Measurements from ENCODE around the gene YTHDC2. TPM values are rescaled to one million over a fixed set of nuclear protein-coding genes. Genes with fewer than 3 reads are reported as not detected.
A peak's percentile ranks its signal among the peaks of the same experiment; 100 is the strongest.

The YTHDC2 gene
- total RNA-seq = 28.8 and 32.1 TPM in 2 replicates
- long read RNA-seq, partial matches to known transcripts = 5 of 9 reads
- long read RNA-seq, other reads (novel, unspliced or antisense) = 4 of 9 reads

GRCh38 chr5:113513384-113514288 is at the start of gene YTHDC2:
Gene YTHDC2 (plus strand): TSS chr5:113513694. CDS start chr5:113513896, 202 bp downstream.
- H3K4me3 Mint-ChIP-seq = peak within 1 kb of the TSS; percentile 94
- H3K4me1 Mint-ChIP-seq = peaks cover 34% of the 10 kb centered on the region
- peaks cover 12% of the 10 kb centered on the region for H3K27me3 Mint-ChIP-seq (ENCODE audit: low read depth)
- peak within 1 kb of the TSS; percentile 97 for H3K27ac Mint-ChIP-seq (ENCODE audit: unreplicated experiment)
- H3K9me3 Mint-ChIP-seq = peaks cover 2% of the 10 kb centered on the region
- TF ChIP-seq, protein P1, sequence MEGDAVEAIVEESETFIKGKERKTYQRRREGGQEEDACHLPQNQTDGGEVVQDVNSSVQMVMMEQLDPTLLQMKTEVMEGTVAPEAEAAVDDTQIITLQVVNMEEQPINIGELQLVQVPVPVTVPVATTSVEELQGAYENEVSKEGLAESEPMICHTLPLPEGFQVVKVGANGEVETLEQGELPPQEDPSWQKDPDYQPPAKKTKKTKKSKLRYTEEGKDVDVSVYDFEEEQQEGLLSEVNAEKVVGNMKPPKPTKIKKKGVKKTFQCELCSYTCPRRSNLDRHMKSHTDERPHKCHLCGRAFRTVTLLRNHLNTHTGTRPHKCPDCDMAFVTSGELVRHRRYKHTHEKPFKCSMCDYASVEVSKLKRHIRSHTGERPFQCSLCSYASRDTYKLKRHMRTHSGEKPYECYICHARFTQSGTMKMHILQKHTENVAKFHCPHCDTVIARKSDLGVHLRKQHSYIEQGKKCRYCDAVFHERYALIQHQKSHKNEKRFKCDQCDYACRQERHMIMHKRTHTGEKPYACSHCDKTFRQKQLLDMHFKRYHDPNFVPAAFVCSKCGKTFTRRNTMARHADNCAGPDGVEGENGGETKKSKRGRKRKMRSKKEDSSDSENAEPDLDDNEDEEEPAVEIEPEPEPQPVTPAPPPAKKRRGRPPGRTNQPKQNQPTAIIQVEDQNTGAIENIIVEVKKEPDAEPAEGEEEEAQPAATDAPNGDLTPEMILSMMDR (conservative IDR thresholded peaks at IDR 0.05) = peak; percentile 49
- DNase-seq (ENCODE audit: low read depth, low spot score) = peak; percentile 82
- peaks cover 3% of the 10 kb centered on the region for H3K36me3 Mint-ChIP-seq (ENCODE audit: low read depth)

DNA sequence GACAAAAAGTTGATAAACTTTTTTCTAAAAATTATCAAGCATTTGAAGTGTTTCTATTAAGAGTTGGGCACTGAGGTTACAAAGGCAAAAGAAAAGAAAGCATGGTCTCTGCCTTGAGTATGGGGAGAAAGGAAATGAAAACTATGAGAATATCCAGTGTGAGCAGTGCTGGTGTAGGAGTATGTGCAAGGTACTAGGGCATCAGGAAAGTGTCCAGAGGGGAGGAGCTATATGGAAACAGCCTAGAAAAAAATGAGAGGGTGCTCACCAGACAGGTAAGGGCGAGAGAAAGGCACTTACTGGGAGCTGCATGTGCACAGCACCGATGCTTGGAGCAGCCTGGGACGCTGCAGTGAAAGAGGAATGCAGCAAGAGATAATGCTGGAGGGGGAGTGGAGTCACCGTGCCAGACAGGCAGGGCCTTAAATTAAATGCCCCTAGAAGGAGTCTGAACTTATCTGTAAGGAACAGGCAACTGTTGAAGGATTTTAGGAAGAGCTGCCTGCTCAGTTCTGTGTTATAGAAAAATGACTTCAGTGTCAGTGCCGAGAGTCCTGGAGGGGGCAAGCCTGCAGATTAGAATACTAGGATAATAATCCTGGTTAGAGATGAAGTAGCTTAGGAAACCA is 39.3 kb upstream of the YTHDC2 start:
- Mint-ChIP-seq H3K36me3 (ENCODE audit: low read depth) (peaks cover 14% of the 10 kb centered on the region), H3K27me3 (ENCODE audit: low read depth) (no peaks in the 10 kb centered on the region), H3K9me3 (peaks cover 3% of the 10 kb centered on the region), H3K4me3 (no peak overlapping the region), H3K4me1 (no peaks in the 10 kb centered on the region), H3K27ac (ENCODE audit: unreplicated experiment) (no peak overlapping the region)
- DNase-seq (ENCODE audit: low read depth, low spot score) = no peak
- TF ChIP-seq, protein P1 (conservative IDR thresholded peaks at IDR 0.05) = no peak

DNA sequence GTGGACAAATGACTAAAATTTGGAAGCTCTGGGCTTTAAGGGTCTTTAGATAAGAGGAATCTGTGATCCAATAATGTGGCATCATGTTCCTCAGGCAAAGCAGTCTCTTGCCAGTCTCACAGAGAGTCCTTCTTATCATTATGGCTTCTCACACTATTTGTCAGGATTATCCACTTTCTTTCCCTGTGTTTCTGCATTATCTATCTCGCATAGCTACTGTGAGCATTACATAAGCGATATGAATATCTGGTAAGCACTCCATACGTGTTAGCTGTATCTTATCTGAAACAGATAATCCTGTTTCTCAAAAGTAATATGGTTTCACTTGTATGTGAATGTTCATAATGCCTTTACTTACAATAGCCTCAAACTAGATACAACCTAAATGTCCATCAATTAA is 34.8 kb upstream of the YTHDC2 start:
- Mint-ChIP-seq H3K4me1 (no peaks in the 10 kb centered on the region), H3K27ac (ENCODE audit: unreplicated experiment) (no peak overlapping the region), H3K36me3 (ENCODE audit: low read depth) (peaks cover under 1% of the 10 kb centered on the region), H3K9me3 (peaks cover 4% of the 10 kb centered on the region), H3K4me3 (no peak overlapping the region), H3K27me3 (ENCODE audit: low read depth) (no peaks in the 10 kb centered on the region)
- DNase-seq (ENCODE audit: low read depth, low spot score) = no peak
- TF ChIP-seq, protein P1 (conservative IDR thresholded peaks at IDR 0.05) = no peak

DNA sequence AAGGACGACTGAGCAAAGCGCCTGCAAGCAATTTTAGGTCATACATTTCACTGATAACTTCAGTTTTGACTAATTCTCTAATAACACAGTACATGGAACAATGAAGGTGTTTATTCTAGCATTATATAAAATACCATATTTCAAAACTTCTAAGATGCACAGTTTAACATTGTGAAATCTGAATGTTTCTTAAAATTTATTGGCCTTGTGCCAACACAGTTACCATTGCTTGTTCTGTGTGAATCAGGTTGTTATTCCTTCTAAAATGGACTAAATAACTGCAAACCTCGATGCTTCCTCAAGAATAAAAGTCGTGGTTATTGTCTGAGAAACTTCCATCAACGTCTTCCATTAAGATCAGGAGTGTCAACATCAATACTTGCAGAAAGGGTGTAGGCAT is 33.3 kb upstream of the YTHDC2 start:
- no peaks in the 10 kb centered on the region for H3K36me3 Mint-ChIP-seq (ENCODE audit: low read depth)
- H3K27ac Mint-ChIP-seq (ENCODE audit: unreplicated experiment) = no peak overlapping the region
- TF ChIP-seq, protein P1 (conservative IDR thresholded peaks at IDR 0.05) = no peak
- no peaks in the 10 kb centered on the region for H3K27me3 Mint-ChIP-seq (ENCODE audit: low read depth)
- DNase-seq (ENCODE audit: low read depth, low spot score) = no peak
- no peaks in the 10 kb centered on the region for H3K4me1 Mint-ChIP-seq
- H3K9me3 Mint-ChIP-seq = peaks cover 4% of the 10 kb centered on the region
- H3K4me3 Mint-ChIP-seq = no peak overlapping the region

GRCh38 chr5:113487416-113487780 is 26.1 kb upstream of the YTHDC2 start:
- peak; percentile 16 for DNase-seq (ENCODE audit: low read depth, low spot score)
- Mint-ChIP-seq H3K4me1 (peaks cover 6% of the 10 kb centered on the region), H3K27ac (ENCODE audit: unreplicated experiment) (no peak overlapping the region), H3K36me3 (ENCODE audit: low read depth) (peaks cover 7% of the 10 kb centered on the region), H3K9me3 (peaks cover 15% of the 10 kb centered on the region), H3K27me3 (ENCODE audit: low read depth) (peaks cover 32% of the 10 kb centered on the region), H3K4me3 (peak overlapping the region; percentile 94)
- TF ChIP-seq, protein P1 (conservative IDR thresholded peaks at IDR 0.05) = peak; percentile 32
